GM19238 (cell line): ENCODE data around the gene PRDX2.

Source experiments
- DNase-seq: peaks from one replicate; pipeline ENCODE4 v3.0.0; 2011; ENCODE audit warnings: low spot score; ENCODE audit not compliant: insufficient read length

Gene PRDX2

DNA sequence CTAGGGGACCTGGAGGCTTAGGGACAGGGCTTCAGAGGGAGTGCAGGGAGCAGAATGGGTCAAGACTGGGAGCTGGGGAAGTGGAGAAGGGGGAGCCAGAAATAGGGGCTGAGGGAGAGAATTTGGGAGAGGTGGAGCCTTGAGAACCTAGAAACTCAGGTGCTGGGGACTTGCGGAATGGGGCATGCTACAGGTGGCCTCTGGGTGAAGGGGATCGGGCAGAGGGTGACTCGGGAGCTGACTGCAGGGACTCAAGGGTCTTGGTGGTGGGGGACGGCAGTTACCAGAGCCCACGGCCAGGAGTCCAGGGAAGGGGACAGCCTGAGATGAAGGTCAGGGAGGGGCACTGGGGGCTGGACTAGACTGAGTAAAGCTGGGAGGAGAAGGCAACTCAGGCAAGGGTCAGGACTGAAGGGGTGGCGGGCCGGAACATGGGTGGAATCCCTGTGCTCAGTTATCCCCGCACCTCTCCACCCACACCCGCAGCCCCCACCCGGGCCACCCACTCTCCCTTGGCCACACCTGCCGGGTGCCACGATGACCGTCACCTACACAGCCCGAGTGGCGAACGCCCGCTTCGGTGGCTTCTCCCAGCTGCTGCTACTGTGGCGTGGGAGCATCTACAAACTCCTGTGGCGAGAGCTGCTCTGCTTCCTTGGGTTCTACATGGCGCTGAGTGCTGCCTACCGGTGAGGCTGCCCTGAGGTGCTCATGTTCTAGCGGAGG, 49.4 kb downstream of the PRDX2 start:
- DNase-seq, result no peak

DNA sequence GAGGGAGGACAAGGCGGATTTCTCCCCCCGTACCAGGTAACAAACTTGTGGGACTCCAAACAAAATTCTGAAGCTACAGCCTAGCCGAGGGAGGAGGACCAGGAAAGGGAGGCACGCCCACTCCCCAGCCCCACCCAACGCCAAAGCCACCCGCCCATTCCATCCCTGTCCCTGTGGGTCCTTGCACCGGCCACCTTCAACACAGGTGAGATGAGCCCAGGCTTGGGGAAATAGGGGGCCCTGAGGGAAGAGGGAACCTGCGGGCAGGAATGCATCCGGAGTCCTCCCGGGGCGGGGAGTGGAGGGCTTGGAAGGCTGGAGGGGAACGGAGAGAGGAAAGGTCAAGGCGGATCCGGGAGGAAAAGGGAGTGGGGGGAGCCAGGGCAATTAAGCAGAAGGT, 50.0 kb downstream of the PRDX2 start, which contains the start of gene BEST2:
Gene BEST2 (plus strand): TSS at position 157 of the 400 bp plus-strand sequence. CDS start 802 bp downstream, outside the sequence.
- no peak for DNase-seq

- no peak for DNase-seq
Observed at GRCh38 chr19:12750851-12751250, 50.7 kb downstream of the PRDX2 start.

DNA sequence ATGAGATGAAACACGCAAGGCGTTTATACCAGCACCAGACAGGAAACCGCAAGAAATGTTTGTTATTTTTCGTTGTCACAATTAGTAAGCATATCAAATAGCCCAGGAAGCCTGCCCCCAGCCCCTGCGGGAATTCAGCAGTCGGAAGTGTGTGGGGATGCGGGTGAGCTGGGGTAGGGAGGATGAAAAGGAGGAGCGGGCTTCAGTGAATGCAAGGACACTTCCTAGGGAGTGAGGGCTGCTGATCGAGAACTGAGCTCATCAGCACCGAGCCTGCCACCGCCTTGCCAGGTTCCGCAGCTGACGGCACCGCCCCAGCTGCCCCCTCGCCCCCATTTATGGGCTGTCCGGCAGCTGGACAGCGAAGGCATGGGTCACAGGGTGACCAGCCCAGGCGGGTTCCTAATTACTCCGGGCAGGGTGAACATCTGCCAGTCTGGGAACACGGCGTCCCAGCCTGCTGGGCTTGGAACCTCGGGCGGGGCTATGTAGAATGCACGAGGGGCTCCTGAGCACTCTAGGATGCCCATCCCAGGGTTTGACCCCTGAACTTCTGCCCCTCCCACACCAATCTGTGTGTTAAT, 51.6 kb downstream of the PRDX2 start:
- DNase-seq, result no peak

DNA sequence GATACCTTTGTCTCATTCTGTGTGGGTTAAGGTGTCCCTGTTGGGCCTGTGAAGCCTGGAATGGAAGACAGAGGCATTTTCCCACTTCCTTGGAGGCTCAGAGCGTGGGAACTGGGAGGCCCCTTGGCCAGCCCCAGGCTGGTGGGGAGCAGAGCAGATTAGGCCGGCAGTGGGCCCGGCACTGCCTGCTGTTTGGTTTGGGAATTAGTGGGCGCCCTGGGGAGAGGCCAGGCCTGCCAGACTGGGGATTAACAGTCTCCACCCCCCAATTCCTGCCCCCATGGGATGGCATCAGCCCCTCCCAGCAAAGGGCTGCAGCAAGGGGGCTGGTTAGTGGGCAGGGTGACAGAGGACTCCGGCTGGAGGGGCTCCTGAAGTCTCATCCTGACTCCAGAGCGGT, 53.1 kb downstream of the PRDX2 start:
- DNase-seq, result no peak
